CD4-positive, alpha-beta T cell treated with Interleukin-4 for 1 hour (primary cell): ENCODE results near the gene TXK.
A peak's percentile ranks its signal among the peaks of the same experiment; 100 is the strongest.

Source experiments
- DNase-seq, 2 donors: peaks; one replicate each; pipeline ENCODE4 v3.0.0-alpha.2; 2020 to 2022

Gene TXK

DNA sequence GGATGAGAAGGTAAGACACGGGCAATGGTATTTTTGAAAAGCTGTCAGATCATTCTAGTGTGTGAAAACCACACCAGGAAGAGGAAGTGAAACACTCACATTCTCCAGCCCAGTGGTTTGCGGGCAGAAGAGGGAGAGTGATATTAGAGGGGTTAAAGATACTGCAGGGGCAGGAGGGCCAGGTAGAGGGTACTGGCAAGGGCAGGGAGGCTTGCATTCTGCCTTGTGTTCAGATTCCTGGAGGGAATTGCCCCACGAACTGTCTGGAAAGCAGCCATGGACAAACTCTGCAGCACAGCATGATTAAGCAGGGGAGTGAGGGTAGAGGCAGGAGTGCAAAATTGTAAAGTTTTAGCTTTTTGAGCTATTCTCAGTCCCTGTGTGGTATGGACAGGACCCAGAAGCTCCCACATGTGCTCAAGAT, 86.6 kb downstream of the TXK start:
- DNase-seq = peak; percentile 62 to 68

DNA sequence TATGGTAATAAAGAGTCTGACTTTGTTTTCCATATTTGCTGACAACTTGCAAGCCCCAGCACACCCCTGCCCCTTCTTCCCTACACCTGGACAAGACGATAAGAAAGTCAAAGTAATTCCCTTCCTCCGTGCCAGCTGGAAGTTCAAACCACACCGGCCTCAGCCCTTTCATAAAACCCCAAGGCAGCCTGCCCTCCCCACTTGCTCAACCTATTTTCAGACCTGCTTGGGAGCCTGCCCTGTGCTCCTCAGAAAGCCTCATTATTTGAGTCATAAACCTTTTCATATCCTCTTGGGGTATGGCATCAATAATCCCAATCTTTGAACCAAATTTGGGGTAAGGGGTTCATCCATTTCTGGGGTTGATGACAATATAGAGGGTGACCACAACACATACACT, 88.0 kb downstream of the TXK start:
- DNase-seq = no peak

DNA sequence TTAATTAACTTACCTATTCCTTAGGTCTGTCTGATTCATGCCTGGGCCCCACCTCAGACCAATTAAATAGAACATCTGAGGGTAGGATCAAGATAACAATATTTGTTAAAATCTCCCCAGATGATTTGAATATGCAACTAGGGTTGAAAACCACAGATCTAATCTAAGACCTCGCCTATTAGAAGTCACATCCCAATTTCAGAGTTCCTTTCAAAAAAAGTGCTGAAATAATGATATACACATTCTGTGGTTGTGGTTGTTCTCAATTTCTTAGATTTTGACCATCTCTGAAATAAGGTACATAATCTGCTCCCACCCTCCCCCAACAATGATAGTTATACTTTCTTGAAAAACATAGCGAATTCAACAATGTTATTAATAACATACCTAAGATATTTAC, 89.8 kb downstream of the TXK start:
- DNase-seq = peak in 1 of 2 donors; percentile 5

DNA sequence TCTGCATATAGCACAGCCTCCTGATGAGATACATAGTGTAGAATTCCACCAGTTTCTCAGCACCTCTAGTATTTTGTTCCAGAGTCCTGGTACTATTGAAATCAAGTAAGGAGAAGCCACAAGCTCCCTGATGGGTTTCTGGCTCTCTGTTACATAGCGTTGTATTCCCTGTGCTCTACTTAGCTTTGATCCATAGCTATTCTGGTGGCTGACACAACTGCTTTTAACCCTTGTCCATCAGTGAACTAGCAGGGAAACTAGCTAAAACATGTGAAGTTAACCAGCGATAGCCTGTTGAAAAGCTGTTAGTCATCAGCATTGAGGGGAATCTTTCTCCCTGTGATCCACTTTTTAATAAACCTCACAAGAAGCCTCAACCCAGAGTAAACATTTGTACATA, 90.5 kb downstream of the TXK start:
- DNase-seq = no peak

DNA sequence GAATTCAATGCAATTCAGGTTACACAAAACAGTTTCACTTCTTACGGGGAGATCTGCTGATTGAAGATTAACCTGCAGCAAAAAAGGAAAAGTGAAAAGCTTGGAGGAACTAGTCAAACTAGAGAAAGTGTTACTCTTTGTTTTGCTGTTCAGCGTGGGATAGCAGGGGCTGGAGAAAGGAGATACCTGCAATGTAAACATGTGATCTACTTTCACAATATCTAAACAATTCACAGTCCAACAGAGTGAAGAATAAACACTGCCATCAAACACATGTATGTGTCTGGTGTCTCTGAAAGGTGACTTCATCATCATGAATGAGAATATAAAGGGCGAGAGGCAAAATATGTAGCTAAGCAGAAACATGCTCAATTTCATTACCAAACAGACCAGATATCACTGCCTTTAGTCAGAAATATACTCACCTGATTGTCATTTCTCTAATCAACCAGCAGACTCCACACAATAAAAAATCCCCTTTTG, 91.0 kb downstream of the TXK start:
- DNase-seq = no peak

DNA sequence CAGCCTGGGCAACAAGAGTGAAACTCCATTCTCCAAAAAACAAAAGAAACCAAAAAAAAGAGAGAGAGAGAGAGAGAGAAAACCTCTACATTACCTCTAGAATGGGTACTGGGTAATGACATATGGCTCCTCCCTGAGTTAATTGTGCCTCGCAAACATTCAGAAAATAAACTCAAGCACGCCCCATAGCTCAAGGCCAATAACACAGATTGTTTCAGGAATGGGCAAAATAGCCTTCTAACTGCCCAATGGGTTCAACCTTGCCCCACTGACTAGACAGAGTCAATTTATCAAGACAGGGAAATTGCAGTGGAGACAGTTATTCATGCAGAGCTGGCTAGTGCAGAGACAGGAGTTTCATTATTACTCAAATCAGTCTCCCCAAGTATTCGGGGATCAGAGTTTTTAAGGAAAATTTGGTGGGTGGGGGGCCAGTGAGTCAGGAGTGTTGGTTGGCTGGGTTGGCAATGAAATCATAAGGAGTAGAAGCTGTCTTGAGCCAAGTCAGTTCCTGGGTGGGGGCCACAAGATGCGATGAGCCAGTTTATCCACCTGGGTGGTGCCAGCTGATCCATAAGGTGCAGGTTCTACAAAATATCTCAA, 92.4 kb downstream of the TXK start:
- DNase-seq = no peak

DNA sequence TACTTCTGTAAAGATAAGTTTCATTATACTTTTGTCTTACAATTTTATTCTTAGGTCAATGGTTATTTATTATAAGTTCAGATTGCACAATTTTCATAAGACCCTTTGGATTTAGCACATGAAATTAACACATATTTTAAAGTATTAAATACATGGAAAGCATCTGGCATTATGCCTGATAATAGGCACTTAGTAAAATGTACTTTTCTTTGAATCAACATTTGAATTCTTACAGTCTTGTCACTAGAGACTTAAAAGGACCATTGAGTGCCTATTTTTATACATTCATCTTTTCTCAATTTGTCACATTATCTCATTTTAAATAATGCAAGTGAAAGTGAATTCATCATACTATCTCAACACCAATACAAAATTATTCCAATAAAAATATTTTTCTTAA, 94.5 kb downstream of the TXK start:
- no peak for DNase-seq

DNA sequence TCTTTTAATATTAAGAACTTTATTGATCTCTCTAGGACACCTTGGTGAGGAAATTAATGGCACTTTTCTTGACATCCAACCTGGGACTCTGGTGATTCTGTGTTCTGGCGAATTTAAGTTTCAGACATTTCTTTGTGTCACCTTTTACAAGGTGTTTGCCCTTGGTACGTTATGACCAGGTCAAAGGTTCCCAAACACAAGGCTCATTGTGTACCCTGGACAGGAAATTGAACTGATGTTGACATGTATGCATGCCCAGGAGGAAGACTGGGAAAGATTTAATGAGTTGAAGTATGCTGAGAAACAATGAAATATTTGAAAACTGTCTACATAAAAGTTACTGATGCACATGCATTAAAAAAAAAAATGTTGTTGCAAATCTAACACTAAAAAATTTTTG, 95.4 kb downstream of the TXK start:
- no peak for DNase-seq

DNA sequence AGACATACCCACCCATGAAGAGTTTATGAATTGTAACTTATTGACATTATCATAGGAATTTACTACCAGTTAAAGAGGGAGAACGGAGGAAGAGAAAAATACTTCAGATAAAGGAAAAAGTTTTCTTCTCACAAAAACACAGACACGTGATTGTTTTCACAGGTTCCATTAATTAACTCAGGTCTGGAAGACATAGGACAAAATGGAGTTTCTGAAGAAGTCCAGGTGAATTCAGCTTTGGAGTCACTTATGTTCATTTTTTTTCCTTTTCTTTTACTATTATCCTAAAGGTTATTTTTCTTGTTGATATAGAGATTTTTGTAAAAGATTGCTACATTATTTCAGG, 97.0 kb downstream of the TXK start:
- DNase-seq = no peak

DNA sequence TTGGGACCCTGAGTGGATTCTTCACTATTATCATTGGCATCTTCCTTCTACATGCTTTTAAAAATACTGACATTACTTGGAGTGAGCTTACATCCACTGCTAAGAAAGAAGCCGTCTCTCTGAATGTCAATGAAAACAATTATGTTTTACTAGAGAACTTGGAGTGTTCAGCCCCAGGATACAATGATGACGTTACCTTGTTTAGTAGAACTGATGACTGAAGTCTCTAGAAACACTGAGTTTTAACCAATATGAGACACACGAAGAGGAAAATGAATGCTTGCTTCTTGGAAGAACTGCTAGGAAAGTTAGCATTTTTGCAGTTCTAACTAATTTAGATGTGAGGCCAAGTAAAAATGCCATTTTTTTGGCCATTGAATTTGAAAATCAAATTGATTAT, 98.1 kb downstream of the TXK start:
- DNase-seq = no peak

DNA sequence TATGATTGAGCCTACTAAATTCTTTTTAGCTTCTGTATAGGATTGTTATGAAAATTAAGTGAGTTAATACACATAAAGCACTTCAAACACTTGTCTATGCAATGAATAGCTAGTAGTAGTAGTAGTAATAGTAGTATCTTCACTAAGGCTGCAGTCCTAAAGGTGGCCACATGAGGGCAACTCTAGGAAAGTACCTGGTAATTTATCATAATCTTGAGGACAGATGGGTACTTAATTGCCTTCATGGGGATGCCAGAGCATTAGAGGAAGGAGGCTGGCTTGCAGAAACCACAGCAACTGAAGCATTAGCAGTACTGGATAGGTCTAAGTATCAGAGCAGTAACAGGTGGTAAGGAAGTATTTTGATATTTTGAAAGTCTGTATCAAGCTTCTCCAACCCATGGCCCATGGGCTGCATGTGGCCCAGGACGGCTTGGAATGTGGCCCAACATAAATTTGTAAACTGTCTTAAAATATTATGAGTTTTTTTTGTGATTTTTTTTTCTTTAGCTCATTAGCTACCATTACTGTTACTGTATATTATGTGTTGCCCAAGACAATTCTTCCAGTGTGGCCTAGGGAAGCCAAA, 100.1 kb downstream of the TXK start:
- peak; percentile 72 to 73 for DNase-seq

DNA sequence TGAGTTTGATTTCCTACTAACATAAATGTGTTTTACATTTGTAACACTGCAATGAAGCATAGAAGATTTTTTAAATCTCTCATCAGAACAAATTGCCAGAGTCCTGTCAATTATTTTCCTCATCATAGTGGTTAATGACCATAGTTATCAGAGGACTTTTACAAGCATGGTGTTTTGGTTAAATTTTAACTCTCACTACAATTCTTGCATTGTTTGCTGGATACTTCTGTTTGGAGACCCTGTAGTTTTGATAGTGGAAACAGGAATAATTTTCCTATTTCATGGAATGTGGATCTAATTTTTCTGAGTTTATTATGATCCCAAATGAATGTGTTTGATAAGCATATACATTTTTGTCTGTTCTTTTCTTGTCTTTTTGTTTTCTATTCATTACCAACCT, 100.6 kb downstream of the TXK start:
- no peak for DNase-seq

DNA sequence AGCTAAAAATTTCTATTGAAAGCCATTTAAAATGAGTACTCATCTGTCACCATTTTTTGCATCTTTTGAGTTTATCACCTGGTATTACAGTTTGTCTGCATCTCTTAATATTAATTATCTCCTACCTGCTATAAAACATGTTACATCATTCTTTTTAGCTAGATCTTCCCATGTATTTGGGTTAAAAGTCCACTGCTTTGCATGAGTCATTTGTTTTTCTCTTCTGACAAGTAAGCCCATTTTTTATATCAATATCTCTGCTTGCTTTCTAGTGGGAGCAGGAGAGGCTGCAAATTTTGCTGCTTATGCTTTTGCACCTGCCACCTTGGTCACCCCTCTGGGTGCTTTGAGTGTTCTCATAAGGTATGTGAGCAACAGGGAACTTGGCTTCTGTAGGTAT, 101.3 kb downstream of the TXK start:
- no peak for DNase-seq

DNA sequence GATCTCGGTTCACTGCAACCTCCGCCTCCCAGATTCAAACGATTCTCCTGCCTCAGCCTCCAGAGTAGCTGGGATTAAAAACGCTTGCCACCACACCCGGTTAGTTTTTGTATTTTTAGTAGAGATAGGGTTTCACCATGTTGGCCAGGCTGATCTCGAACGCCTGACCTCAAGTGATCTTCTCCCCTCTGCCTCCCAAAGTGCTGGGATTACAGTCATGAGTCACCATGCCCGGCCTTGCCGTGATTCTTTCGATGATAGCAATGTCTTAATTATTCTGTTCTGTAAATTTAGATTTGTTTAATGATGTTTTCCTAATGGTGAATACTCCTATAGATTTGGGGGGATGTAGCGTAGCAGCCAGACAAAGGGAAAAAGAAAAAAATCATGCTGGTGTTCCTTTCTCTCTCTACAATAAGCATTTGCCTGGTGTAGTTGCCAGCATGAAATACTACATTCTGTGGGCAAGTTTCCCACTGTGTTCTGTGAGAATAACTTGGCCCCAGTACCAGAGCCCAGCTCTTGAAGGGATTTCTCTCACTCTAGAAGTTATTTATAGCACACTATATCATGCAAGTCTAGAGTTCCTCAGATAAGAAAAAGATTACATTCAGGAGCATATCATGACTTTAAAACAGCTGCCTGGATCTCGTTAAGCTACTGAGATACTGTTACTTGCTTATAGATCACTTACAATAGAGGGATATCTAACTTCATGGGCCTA, 102.1 kb downstream of the TXK start:
- DNase-seq = no peak

DNA sequence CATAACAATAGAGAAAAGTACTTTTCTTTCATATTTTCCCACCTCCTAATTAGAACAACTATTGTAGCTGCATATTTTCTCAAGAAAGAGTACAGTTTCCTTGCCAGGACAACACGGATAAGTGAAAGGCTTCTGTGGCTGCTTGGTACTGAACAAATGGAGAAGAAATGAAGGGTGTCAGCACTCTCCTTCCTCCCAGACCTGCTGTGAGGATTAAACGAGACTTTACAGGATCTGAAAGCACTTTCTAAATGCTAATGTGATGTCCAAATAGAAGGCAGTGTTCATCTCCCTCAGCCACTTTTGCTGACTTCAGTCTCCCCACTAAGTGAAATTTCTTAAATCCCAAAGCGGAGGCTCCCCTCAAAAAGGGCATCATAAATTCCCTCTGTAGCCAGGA, 103.6 kb downstream of the TXK start:
- DNase-seq = no peak

DNA sequence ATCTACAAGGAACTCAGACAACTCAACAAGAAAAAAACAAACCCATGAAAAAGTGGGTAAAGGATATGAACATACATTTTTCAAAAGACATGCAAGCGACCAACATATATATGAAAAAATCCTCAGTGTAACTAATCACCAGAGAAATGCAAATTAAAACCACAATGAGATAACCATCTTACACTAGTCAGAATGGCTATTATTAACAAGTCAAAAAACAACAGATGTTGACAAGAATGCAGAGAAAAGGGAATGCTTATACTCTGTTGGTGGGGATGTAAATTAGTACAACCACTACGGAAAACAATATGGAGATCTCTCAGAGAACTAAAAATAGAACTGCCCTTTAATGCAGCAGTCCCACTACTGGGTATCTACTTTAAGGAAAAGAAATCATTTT, 105.4 kb downstream of the TXK start:
- no peak for DNase-seq

DNA sequence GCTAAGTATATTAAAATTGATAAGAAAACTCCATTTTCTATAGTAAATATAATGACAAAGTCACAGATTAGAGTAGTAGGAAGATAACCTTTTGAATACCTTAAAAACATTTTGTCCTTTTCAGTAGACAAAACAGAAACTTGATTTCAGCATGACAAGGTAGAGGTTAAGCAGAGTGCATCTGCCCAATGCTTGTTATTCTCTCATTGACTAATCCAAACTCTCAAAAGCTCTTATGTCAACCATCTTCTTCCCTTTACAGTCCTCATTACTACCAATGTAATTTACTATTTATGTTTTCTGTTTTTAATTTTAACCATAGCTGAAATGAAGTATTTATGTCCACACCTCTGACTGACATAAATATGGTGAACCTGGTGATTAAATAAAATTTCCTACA, 106.4 kb downstream of the TXK start:
- DNase-seq = no peak

DNA sequence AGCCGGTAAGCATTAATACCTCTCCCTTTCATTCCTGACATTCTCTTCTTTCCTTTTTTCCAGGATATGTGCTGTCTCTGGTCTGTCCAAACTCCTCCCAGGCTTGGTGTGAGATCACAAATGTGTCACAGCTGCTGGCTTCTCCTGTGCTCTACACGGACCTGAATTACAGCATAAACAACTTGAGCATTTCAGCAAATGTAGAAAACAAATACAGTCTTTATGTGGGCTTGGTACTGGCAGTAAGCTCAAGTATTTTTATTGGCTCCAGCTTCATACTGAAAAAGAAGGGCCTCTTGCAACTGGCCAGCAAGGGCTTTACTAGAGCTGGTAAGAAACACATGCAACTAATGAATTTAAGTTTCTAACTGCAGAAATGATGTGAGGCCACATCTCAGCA, 109.0 kb downstream of the TXK start:
- DNase-seq = no peak

DNA sequence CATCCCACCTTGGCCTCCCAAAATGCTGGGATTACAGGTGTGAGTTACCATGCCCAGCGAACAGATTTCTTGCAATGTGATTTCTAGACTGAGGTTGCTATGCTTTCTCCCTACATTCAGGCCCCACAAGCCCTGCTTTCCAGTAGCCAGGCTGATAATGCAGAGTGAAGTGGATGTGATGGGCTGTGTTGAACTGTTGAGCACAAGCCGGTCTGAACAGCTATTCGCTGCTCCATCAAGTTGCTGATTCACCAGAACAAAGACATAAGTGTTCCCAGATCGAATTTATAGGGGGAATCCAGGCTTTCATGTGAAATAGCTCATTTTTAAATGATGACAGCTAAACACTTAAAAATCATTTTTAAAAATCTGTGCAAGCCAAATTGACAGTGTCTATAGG, 109.5 kb downstream of the TXK start:
- no peak for DNase-seq

DNA sequence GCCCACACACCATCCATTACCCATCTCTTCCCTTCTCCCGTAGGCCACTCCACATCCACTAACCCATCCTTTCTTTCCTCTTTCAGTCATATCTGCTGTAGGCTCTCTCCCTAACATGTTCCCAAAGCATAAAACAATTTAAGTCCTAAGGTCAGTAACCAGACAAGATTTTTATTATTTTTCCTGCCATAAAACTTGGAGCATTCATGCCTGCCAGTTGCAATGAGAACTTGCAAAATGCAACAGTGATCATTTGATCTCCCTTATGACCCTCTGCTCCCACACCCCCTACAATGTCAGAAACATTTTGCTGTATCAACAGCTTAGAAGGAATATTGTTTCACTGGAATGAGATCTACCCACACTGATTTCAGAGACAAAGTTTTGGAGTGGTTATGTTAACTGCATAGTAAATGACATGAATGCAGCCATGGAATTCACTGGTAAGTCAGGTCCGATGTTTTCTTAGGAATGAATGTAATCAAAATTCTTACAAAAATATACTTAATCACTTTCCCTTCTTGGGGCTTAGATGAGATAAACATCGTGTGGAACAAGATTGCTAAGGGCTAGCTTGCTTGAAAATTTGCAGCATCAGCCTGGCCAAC, 111.8 kb downstream of the TXK start:
- no peak for DNase-seq

DNA sequence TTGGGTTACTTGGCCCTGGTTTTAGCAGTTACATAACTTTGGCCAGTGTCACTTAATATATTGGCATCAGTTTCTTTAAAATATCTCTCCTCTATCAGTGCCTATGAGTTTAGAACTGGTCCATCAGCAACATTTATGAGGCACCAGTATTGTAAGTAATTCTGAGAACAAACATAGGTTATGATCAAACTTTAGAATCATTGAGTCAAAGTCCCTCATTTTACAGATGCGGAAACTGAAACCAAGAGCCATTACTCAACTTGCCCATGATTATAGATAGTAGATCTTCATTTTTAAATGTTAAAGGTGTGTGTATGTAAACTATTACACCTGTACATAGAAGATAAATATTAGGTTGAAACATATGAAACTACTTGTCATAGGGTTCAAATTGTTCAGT, 113.0 kb downstream of the TXK start:
- no peak for DNase-seq

DNA sequence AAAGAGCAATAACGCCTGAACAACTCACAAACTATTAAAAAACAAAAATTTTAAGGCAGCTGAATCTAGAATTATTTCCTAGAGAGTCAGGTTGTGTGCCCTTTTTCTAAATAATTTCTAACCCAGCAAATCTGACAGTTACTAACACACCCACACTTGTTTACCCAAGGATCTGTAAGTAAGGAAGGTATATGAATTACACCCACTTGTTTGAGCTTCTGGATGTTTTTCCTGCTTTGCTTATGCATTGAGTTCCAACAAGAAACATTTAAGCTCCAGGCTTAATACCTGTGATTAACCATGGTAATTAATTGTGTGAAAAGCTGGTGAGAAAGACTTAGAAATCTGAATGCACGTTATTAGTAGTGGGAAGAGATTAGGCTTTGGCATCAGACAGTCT, 115.9 kb downstream of the TXK start:
- no peak for DNase-seq

DNA sequence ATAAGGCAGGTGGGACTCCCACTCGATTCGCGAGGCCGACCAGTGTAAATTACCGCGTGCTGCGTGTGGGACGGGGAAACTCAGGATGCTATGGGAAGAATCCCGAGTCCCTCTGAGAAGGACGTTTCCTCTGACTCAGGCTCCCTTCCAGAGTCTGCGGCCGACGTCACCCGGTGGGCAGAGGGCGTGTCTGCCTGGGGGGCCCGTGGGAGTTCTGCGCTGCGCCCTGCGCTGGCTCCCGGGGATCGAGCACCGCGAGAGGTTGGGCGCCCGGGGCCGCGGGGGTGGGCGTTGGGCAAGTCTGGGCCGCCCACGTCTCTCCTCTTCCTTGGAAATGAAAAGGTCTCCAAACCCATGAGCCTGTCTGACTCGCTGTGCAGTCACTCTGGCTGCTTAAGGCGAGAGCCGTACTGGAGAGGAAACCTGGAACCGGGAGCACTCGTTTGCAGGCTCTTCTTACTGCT, 116.9 kb downstream of the TXK start:
- DNase-seq = peak in 1 of 2 donors; percentile 15
